HG03108 (cell line): ENCODE measurements around the gene ANGPTL2.

ENCODE experiments used
- ATAC-seq: cut with Tn5 transposase; IDR thresholded peaks from one replicate; pipeline ENCODE4 v1.9.1; 2021; ENCODE audit warnings: moderate library complexity; ENCODE audit not compliant: unreplicated experiment

The ANGPTL2 gene

GRCh38 chr9:127055745-127056402 is 66.6 kb downstream of the ANGPTL2 start:
- no peak for ATAC-seq

- ATAC-seq = no peak
Measured at GRCh38 chr9:127053960-127054359, 68.5 kb downstream of the ANGPTL2 start.

- no peak for ATAC-seq
Measured at GRCh38 chr9:127053057-127053821, 69.2 kb downstream of the ANGPTL2 start.

GRCh38 chr9:127051881-127052595 is 70.4 kb downstream of the ANGPTL2 start:
- no peak for ATAC-seq

- ATAC-seq = no peak
Measured at GRCh38 chr9:127050591-127051001, 71.8 kb downstream of the ANGPTL2 start.

GRCh38 chr9:127050152-127050551 is 72.3 kb downstream of the ANGPTL2 start:
- no peak for ATAC-seq

GRCh38 chr9:127049581-127049980 is 72.9 kb downstream of the ANGPTL2 start:
- no peak for ATAC-seq

GRCh38 chr9:127049044-127049443 is 73.4 kb downstream of the ANGPTL2 start:
- peak; percentile 74 for ATAC-seq

GRCh38 chr9:127047971-127048370 is 74.5 kb downstream of the ANGPTL2 start:
- ATAC-seq = no peak

- no peak for ATAC-seq
Measured at GRCh38 chr9:127045148-127045547, 77.3 kb downstream of the ANGPTL2 start.

GRCh38 chr9:127039492-127039891 is 82.9 kb downstream of the ANGPTL2 start:
- no peak for ATAC-seq

GRCh38 chr9:127038531-127038930 is 83.9 kb downstream of the ANGPTL2 start:
- no peak for ATAC-seq
